GM21825 (cell line): ENCODE measurements around the gene DRG2.

ENCODE experiments used
- ATAC-seq: cut with Tn5 transposase; IDR thresholded peaks from one replicate; pipeline ENCODE4 v1.9.1; 2021; ENCODE audit warnings: mild to moderate bottlenecking, moderate library complexity; ENCODE audit not compliant: unreplicated experiment

DRG2 gene

GRCh38 chr17:18111330-18111971 lies 23.7 kb downstream of the DRG2 start:
- ATAC-seq, result no peak

- ATAC-seq, result no peak
Observed at GRCh38 chr17:18115517-18115916, 27.8 kb downstream of the DRG2 start.

DNA sequence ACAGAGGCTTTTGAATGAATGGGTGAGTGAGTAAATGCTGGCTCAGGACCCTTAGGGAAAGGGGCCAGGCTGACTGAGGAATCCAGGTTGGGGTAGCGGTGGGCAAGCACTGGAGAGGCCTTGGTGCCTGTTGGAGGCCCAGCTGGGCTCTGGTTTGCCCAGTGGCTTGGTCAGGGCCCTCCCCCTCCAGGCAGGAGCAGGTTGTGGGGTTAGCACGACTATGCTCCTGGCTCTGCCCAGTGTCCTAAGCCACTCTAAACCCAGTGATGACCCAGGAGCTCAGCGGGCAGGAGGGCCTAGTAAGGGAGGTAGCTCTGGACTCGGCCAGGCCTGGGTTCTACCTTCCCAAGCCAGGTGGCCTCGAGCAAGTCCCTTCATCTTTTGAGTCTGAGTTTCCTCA lies 28.3 kb downstream of the DRG2 start:
- no peak for ATAC-seq

DNA sequence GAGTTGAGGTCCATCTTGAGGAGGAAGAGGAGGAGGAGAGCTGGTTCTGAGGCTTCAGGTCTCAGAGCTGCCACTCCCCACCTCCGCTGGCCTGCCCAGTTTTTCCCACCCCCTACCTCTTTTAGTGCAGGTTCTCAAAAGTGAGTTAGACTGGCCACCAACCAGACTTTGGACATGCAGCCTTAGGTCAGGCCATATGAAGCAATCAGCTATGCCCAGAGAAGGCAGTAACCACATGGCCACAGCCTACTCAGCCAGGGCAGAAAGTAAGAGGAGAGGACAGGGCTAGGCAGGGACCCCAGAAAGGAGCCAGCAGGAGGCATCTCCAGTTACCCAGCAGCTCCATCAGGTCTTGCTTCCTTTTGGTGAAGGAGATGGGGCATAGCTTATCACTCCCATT lies 29.8 kb downstream of the DRG2 start:
- no peak for ATAC-seq

DNA sequence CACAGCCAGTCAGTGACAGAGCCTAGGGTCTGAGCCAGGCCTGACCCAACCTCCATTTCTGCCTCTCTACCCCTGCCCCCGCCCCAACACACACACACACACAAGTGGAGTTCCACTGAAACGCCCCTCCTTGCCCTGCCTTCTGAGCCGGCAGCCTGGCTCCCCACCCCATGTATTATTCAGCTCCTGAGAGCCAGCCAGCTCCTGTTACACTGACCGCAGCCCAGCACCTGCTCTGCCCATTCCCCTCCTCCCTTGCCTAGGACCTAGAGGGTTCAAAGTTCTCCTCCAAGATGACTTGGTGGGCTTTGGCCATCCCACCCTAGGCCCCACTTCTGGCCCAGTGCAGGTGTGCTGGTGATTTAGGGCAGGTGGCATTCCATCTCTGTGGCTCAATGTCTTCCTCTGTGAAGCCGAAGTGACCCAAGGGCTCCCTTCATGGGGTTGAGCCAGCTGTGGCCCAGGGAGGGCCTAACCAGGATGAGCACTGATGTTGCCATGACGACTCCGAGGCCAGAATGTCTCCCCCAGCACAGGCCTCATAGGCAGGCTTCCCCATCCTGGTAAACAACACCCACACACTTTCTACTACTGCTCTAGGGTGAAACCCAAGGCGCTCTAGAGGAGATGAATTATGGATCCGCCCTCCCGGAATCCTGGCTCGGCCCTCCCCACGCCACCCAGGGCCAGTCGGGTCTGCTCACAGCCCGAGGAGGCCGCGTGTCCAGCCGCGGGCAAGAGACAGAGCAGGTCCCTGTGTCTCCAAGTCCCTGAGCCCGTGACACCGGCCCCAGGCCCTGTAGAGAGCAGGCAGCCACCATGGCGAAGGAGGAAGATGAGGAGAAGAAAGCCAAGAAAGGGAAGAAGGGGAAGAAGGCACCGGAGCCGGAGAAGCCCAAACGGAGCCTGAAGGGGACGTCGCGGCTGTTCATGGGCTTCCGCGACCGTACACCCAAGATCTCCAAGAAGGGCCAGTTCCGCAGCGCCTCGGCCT lies 30.5 kb downstream of the DRG2 start:
- no peak for ATAC-seq

DNA sequence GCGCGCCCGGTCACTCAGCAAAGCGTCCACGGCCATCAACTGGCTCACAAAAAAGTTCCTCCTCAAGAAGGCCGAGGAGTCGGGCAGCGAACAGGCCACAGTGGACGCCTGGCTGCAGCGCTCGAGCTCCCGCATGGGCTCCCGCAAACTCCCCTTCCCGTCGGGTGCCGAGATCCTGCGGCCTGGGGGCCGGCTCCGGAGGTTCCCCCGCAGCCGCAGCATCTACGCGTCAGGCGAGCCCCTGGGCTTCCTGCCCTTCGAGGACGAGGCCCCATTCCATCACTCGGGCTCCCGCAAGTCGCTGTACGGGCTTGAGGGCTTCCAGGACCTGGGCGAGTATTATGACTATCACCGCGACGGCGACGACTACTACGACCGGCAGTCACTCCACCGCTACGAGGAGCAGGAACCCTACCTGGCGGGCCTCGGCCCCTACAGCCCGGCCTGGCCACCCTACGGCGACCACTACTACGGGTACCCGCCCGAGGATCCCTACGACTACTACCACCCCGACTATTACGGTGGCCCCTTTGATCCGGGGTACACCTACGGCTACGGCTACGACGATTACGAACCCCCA lies 31.5 kb downstream of the DRG2 start:
- ATAC-seq, result no peak

DNA sequence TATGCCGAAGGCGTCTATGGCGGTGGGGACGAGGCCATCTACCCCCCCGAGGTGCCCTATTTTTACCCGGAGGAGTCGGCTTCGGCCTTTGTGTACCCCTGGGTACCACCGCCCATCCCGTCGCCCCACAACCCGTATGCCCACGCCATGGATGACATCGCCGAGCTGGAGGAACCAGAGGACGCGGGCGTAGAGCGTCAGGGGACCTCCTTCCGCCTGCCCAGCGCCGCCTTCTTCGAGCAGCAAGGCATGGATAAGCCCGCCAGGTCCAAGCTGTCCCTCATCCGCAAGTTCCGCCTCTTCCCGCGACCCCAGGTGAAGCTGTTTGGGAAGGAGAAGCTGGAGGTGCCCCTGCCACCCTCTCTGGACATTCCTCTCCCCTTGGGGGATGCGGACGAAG lies 32.2 kb downstream of the DRG2 start:
- ATAC-seq, result no peak

- no peak for ATAC-seq
Observed at GRCh38 chr17:18120461-18121017, 32.8 kb downstream of the DRG2 start.

- ATAC-seq, result no peak
Observed at GRCh38 chr17:18121144-18121910, 33.6 kb downstream of the DRG2 start.

DNA sequence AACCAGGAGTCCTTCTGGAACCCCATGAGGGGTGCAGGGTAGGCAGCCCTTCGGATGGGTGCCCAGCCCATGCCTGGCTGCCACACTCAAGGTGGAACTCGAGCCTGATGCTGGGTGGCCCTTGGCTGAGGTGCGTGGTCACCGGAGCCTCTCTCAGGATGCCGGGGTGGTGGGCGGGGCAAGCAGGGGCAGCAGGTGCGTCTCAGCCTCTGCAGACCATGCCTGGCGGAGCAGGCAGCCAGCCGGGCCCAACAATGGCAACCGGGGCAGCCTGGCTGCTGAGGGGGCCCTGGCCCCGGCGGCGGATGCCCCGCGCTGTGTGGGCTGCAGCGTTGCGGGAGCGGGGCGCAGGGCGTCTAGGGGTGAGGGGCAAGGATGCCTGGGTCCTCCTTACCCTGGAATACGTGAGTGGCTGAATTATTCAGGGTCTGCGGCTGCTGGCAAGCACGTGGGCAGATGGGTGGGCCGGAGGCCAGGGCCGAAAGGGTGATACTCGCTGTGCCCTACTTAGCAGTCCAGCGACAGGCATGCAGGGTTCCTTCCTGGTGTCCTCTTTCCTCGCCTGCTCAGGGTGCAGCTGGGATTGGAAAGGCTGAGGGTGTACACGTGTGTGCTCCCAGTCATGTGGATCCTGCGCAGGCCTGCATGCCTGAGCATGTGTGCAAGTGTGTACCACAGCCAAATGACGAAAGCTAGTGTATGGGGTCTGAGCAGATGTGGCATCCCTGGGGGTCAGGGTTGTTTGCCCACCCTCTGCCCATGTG lies 35.4 kb downstream of the DRG2 start:
- ATAC-seq, result no peak

DNA sequence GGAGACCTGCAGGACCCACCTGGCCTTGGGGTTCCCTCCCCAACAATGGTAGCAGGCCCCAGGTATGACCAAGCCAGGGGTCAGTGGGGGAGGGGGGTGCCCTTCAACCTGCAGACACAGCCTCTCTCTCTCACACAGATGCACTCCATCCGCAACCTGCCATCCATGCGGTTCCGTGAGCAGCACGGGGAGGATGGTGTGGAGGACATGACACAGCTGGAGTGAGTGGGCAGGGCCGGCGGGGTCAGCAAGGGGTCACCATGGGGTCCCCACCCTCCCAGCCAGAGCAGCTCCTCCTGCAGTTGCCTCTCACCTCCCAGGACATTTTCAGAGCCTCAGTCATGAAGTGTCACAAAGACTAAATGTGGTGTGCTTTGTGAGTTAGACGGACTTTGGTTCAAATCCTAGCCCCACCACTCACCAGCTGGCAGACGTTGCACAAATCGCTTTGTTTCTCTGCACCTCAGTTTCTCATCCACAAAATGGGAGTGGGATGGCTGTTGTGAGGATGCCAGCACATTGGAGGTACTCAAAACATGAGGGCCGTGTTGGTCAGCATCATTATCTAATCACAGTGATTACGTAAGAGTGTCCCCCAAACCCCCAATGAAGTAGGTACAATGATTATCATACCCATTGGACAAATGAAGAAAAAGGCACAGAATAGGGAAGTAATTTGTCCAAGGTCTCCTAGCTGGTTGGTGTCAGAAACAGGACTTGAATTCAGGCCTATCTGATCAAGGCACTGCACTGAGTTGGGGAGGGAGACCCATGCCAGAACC lies 36.8 kb downstream of the DRG2 start:
- ATAC-seq, result no peak

GRCh38 chr17:18129041-18129502 lies 41.3 kb downstream of the DRG2 start:
- ATAC-seq, result no peak

DNA sequence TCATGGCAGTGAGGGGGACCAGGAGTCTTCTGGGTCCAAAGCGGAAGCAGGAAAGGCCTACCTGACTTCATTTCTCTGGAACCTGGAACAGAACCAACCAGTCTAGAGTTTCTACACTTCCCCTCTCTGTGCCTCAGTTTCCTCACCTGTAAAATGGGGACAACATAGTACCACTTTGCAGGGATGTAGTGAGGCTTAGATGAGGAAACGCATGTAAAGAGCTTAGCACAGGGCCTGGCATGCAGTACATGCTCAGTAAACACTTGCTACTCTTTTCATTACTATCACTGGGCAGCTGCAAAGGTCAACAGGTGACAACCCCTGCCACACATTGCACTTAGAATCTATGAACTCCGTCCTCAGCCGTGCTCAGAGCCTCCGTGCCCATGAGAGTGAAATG lies 45.0 kb downstream of the DRG2 start:
- no peak for ATAC-seq

DNA sequence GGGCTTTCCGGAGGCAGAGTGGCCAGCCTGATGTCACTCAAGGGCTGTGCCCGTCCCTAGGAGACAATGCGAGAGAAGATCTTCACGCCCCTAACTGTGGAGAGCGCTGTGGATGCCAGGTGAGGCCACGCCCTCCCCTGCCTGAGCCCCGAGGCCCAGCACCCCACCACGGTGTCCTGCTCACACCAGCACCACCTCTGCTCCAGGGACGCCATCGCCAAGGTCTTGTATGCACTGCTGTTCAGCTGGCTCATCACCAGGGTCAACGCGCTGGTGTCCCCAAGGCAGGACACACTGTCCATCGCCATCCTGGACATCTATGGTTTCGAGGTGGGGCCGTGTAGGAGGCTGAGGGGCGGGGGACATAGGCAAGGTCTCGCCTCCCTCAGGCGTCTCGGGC lies 48.6 kb downstream of the DRG2 start:
- ATAC-seq, result no peak

DNA sequence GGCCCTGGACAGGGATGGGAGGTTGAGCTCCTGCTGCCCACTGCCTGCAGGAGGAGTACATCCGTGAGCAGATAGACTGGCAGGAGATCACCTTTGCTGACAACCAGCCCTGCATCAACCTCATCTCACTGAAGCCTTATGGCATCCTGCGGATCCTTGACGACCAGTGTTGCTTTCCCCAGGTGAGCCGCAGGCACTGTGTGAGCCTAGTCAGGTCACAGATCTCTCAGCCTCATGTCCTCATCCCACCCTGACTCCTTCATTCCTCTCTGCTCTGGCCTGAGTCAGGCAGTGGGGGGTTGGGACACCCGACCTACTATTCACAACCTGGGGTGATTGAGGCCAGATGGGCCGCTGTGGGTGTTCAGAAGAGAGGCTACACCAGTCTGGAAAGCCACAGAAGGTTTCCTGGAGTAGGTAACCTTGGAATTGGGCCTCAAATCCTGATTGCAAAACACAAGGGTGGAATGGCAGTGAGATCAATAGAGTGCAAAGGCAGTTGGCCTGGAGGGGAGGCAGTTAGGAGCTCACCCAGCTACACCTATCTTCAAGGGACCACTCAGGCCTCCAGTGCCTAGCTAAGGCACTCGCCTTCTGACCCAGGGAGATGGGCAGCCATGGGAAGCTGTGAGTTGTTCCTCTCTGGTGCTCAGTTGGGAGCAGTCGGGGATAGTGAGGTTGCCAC lies 50.5 kb downstream of the DRG2 start:
- ATAC-seq, result no peak

DNA sequence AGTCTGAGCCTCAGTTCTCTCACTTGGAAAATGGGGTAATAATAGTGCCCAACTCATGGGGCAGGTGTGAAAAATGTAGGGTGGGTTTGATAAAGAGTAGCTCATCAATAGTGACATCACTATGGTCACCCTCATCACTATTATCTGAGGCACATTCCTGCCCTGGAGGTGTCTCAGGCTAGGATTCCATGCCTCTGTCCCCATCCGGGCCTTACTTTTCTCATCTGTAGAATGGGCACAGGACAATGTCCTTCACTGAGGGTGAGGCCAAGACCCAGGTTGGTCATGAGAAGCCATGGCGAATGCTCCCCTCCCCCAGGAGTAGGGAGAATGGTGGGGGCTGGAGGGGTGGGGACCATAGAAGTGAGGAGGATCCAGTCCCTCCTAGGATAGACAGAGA lies 51.3 kb downstream of the DRG2 start:
- ATAC-seq, result no peak

- ATAC-seq, result no peak
Observed at GRCh38 chr17:18139498-18139897, 51.8 kb downstream of the DRG2 start.

DNA sequence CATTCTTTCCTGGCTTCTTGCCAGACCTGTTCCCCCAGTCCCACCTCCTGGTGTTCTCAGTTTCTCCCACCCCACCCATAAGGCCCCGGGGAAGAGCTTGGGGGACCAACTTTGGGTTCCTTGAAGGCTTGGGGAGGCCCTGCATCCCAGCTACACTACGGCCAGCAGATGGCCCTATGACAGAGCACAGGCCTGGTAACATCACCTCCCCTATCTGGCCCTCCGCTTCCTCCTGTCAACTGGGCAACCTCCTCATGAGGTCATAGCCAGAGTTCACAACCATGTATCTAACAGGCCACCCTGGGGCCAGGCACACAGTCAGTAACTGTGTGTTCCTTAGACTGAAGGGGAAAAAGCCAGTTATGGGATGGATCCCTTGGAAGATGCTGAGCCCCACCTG lies 52.2 kb downstream of the DRG2 start:
- ATAC-seq, result no peak

- no peak for ATAC-seq
Observed at GRCh38 chr17:18140648-18141047, 52.9 kb downstream of the DRG2 start.
